Brain microvascular endothelial cell (primary cell): Measurements from ENCODE around the gene NIPAL4.

Source experiments
- DNase-seq: peaks from one replicate; pipeline ENCODE4 v3.0.0-alpha.2; 2020
- H3K27ac ChIP-seq: fragments of 250-450 bp; sonication (Bioruptor Pico); 2 replicates; pipeline ENCODE4 v1.5.1; 2020; ENCODE audit warnings: mild to moderate bottlenecking, moderate library complexity
- H3K27me3 ChIP-seq: fragments of 250-450 bp; sonication (Bioruptor Pico); replicated peaks from 2 replicates; pipeline ENCODE4 v1.5.1; 2020; ENCODE audit warnings: mild to moderate bottlenecking
- H3K36me3 ChIP-seq: fragments of 250-450 bp; sonication (Bioruptor Pico); replicated peaks from 2 replicates; pipeline ENCODE4 v1.5.1; 2020; ENCODE audit warnings: mild to moderate bottlenecking
- H3K4me3 ChIP-seq: 2 replicates; pipeline ENCODE4 v1.5.1; 2011; ENCODE audit warnings: low read depth, mild to moderate bottlenecking, control low read depth, low read length, moderate library complexity
- in situ Hi-C: cut with HindIII; loops from 2 replicates; pipeline ENCODE4 v1.10.0; 2017; ENCODE audit warnings: low sequenced_read_pairs, low pct_ligation_motif_present
- TF ChIP-seq, protein P1 (sequence below): IDR thresholded peaks from 2 replicates; pipeline ENCODE4 v1.5.1; 2011; ENCODE audit warnings: low read depth, mild to moderate bottlenecking, moderate library complexity, low read length, control low read depth, inconsistent platforms; ENCODE audit errors: missing control alignments

The NIPAL4 gene

DNA sequence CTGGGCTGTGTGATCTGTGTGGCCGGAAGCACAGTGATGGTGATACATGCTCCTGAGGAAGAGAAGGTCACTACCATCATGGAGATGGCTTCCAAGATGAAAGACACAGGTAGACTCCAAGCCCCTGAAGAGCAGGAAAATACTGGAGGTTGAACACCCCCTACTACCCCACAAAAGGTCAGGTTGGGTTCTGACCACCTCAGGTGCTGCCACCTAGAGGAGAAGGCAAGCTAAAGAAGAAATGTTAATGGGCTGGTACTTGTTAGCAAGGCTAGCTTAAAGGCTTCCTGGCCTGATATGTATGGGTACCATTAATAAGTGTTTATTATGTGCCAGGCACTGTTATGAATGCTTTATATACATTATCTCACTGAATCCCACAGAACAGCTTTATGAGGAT lies 11.7 kb downstream of the NIPAL4 start:
- Histone ChIP-seq H3K4me3 (no peak overlapping the region), H3K27ac (no peak overlapping the region), H3K36me3 (peaks cover 24% of the 10 kb centered on the region), H3K27me3 (no peaks in the 10 kb centered on the region)
- in situ Hi-C loops = no loop called here
- TF ChIP-seq, protein P1, sequence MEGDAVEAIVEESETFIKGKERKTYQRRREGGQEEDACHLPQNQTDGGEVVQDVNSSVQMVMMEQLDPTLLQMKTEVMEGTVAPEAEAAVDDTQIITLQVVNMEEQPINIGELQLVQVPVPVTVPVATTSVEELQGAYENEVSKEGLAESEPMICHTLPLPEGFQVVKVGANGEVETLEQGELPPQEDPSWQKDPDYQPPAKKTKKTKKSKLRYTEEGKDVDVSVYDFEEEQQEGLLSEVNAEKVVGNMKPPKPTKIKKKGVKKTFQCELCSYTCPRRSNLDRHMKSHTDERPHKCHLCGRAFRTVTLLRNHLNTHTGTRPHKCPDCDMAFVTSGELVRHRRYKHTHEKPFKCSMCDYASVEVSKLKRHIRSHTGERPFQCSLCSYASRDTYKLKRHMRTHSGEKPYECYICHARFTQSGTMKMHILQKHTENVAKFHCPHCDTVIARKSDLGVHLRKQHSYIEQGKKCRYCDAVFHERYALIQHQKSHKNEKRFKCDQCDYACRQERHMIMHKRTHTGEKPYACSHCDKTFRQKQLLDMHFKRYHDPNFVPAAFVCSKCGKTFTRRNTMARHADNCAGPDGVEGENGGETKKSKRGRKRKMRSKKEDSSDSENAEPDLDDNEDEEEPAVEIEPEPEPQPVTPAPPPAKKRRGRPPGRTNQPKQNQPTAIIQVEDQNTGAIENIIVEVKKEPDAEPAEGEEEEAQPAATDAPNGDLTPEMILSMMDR = peak; percentile 80
- DNase-seq = peak; percentile 19

GRCh38 chr5:157473383-157474320 lies 13.6 kb downstream of the NIPAL4 start:
- TF ChIP-seq, protein P1 = peak; percentile 46
- peak overlapping the region; percentile 52 for H3K27ac ChIP-seq

DNA sequence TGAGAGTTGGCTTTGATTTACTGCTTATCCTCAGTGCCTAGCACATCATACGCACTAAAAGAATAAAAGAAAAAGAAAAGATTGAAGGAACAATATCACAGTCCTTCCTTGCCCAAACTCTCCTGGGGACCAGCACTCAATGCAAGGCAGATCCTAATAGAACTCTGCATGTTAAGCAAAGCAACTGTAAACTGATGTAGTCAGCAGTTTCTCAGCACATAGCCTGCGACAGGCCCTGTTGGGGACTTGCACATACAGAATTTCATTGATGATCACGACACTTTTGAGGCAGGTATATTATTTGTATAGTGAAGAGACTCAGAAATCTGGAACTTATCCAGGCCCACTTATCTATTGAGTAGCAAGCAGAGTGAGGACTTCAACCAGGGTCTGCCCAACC lies 15.4 kb downstream of the NIPAL4 start:
- no peaks in the 10 kb centered on the region for H3K27me3 ChIP-seq
- in situ Hi-C loops = no loop called here
- peaks cover 53% of the 10 kb centered on the region for H3K36me3 ChIP-seq
- DNase-seq = no peak
- H3K4me3 ChIP-seq = no peak overlapping the region
- TF ChIP-seq, protein P1 = no peak
- no peak overlapping the region for H3K27ac ChIP-seq

More at GRCh38 chr5:157473383-157474320, 13.6 kb downstream of the NIPAL4 start:
- H3K36me3 ChIP-seq = peaks cover 36% of the 10 kb centered on the region
- DNase-seq = peak; percentile 78
- in situ Hi-C loops = no loop called here
- no peak overlapping the region for H3K4me3 ChIP-seq
- no peaks in the 10 kb centered on the region for H3K27me3 ChIP-seq

GRCh38 chr5:157476702-157477408 lies 16.8 kb downstream of the NIPAL4 start:
- H3K27me3 ChIP-seq = no peaks in the 10 kb centered on the region
- no peak overlapping the region for H3K4me3 ChIP-seq
- in situ Hi-C loops = no loop called here
- TF ChIP-seq, protein P1 = peak; percentile 86
- no peak overlapping the region for H3K27ac ChIP-seq
- H3K36me3 ChIP-seq = peaks cover 67% of the 10 kb centered on the region
- DNase-seq = peak; percentile 73

- Histone ChIP-seq H3K27me3 (no peaks in the 10 kb centered on the region), H3K4me3 (no peak overlapping the region), H3K36me3 (peaks cover 73% of the 10 kb centered on the region), H3K27ac (no peak overlapping the region)
- in situ Hi-C loops = no loop called here
- TF ChIP-seq, protein P1 = no peak
- DNase-seq = no peak
These were observed 17.9 kb downstream of the NIPAL4 start for GRCh38 chr5:157477814-157478494.
